Thymus (tissue), 11 donors: ENCODE results near the gene TENT5A. TPM values are rescaled to one million over a fixed set of nuclear protein-coding genes. Genes with fewer than 3 reads are reported as not detected.
"Not testable (repeated sequence)": the region's sequence is repeated elsewhere in the genome, so short reads cannot be mapped to it uniquely, and the experiment has no call there.

Source experiments
- DNase-seq, 9 donors: peaks; one replicate each; pipeline ENCODE4 v3.0.0-alpha.2; 2013; ENCODE audit warnings: low spot score in 9 of 9, low read depth in 6 of 9, missing footprints in 1 of 9
- H3K27ac ChIP-seq, 2 donors: one replicate each; pipeline ENCODE4 v1.5.1; 2013; ENCODE audit warnings: control low read depth in 1 of 2, low read depth in 1 of 2, low read length in 1 of 2, mild to moderate bottlenecking in 1 of 2, moderate library complexity in 1 of 2
- H3K27me3 ChIP-seq, 2 donors: one replicate each; pipeline ENCODE4 v1.5.1; 2013; ENCODE audit warnings: low read length in 1 of 2; ENCODE audit not compliant: control insufficient read depth in 2 of 2, insufficient read depth in 1 of 2
- H3K36me3 ChIP-seq, 2 donors: one replicate each; pipeline ENCODE4 v1.5.1; 2013; ENCODE audit warnings: low read length in 1 of 2, mild to moderate bottlenecking in 1 of 2, moderate library complexity in 1 of 2; ENCODE audit not compliant: control insufficient read depth in 2 of 2, insufficient read depth in 2 of 2
- H3K4me1 ChIP-seq, 2 donors: one replicate each; pipeline ENCODE4 v1.5.1; 2013; ENCODE audit warnings: low read length in 2 of 2; ENCODE audit not compliant: control insufficient read depth in 2 of 2, insufficient read depth in 2 of 2
- H3K4me3 ChIP-seq, 2 donors: one replicate each; pipeline ENCODE4 v1.5.1; 2013; ENCODE audit warnings: low read length in 2 of 2, control low read depth in 1 of 2, mild to moderate bottlenecking in 1 of 2
- H3K9me3 ChIP-seq, 2 donors: one replicate each; pipeline ENCODE4 v1.5.1; 2013; ENCODE audit warnings: low read length in 1 of 2, mild to moderate bottlenecking in 1 of 2; ENCODE audit not compliant: control insufficient read depth in 2 of 2, insufficient read depth in 1 of 2
- WGBS: extraction: QIAGEN DNeasy Blood & Tissue Kit; methylation state at CpG from one replicate; pipeline ENCODE4 v1.1.7; 2013; 5-methylcytosine and 5-hydroxymethylcytosine counted together
- polyA plus RNA-seq: library from polyadenylated mRNA; stranded (reverse); fragments of 200-250 nt; gene quantifications from one replicate; pipeline ENCODE4 v1.2.3, GENCODE V29; 2013
- total RNA-seq: library from RNA; stranded (reverse); fragments of 120-200 nt; gene quantifications from one replicate; pipeline ENCODE4 v1.2.4, GENCODE V29; 2013
- donor health status: healthy.

TENT5A gene
- total and polyA plus RNA-seq, 2 donors, result 4.2 to 4.7 TPM

DNA sequence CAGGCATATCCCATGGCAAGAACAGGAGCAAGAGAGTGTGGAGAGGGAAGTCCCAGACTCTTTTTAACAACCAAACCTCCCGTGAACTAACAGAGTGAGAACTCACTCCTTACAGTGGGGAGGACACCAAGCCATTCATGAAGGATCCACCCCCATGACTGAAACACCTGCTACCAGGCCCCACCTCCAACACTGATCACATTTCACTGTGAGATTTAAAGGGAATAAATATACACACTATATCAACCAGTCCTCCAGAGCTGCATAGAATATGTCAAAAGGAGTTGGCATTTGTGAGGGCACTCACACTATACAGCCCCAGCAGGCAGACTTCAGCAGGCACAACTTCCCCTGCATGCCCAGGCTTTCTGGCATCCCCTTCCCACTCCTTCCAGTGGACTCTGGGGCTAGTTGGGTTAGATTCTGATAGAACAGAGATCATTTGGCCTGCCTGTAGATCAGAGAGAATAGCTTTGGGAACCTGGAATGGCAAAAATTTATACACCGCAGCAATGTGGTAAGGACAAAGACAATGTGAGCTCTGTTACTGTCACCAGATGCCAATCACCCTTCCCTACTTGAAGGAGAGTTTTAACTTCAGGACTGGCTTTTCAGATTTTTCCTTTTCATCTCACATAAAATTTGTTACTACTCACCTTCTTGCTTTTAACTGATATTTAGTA, 25.2 kb upstream of the TENT5A start:
- Histone ChIP-seq H3K4me3 (no peak overlapping the region), H3K9me3 (no peaks in the 10 kb centered on the region), H3K27me3 (no peaks in the 10 kb centered on the region), H3K27ac (no peak overlapping the region), H3K36me3 (no peaks in the 10 kb centered on the region), H3K4me1 (no peaks in the 10 kb centered on the region)
- no peak for DNase-seq
- WGBS, result 95% methylated on average over 2 of the region's 2 CpGs

DNA sequence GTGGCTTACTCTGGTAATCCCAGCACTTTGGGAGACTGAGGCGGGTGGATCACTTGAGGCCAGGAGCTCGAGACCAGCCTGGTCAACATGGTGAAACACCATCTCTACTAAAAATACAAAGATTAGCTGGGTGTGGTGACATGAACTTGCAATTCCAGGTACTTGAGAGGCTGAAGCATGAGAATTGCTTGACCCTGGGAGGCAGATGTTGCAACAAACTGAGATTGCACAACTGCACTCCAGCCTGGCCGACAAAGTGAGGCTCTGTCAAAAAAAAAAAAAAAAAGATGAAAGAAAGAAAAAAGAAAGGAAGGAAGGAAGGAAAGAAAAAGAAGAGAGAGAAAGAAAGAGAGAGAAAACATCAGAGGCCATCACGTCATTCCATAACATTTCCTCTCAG, 23.7 kb upstream of the TENT5A start:
- H3K4me3 ChIP-seq, H3K9me3 ChIP-seq, H3K36me3 ChIP-seq, H3K27ac ChIP-seq, DNase-seq, H3K27me3 ChIP-seq, H3K4me1 ChIP-seq: not testable (repeated sequence)
- 92% methylated on average over 4 of the region's 4 CpGs for WGBS

DNA sequence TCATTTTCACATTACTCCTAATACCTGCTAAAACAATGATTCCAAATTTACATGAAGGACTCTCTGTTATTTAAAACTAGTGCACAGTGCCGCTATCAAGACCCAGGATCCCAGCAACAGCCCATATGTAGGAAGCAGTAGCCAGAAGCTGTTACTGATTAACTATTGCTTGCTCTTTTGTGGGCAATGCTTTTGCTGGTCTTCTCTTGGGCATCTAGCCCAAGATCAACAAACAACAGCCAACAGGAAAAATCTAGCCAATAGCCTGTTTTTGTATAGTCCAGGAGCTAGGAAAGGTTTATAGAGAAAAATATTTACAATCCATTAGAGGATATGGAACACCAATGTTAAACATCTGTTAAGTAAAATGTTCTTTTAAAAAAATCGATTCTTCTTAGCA, 22.1 kb upstream of the TENT5A start:
- Histone ChIP-seq H3K4me1 (no peaks in the 10 kb centered on the region), H3K9me3 (no peaks in the 10 kb centered on the region), H3K27me3 (no peaks in the 10 kb centered on the region), H3K27ac (no peak overlapping the region), H3K36me3 (no peaks in the 10 kb centered on the region), H3K4me3 (no peak overlapping the region)
- no peak for DNase-seq
- WGBS, result 95% methylated on average over 2 of the region's 2 CpGs

DNA sequence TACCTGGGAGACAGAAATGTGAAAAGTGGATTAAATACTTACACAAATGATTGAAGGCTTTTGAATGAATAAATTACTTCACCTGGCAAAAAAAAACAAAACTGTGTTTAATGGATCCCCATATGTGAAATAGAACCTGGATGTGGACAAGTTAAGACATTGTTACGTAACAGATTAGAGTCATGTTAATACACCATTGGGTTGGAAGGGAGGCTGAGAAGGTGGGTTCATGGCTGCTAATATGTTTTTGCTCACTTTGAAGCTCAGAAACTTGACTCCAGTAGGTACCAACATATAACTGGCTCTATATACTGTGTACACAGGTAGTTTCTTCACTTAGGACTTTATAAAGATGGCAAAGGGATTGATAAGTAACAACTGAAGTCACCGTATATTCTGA, 21.4 kb upstream of the TENT5A start:
- Histone ChIP-seq H3K4me3 (no peak overlapping the region), H3K27me3 (no peaks in the 10 kb centered on the region), H3K27ac (no peak overlapping the region), H3K4me1 (no peaks in the 10 kb centered on the region), H3K9me3 (no peaks in the 10 kb centered on the region), H3K36me3 (no peaks in the 10 kb centered on the region)
- no peak for DNase-seq
- WGBS, result 96% methylated on average over 2 of the region's 2 CpGs

DNA sequence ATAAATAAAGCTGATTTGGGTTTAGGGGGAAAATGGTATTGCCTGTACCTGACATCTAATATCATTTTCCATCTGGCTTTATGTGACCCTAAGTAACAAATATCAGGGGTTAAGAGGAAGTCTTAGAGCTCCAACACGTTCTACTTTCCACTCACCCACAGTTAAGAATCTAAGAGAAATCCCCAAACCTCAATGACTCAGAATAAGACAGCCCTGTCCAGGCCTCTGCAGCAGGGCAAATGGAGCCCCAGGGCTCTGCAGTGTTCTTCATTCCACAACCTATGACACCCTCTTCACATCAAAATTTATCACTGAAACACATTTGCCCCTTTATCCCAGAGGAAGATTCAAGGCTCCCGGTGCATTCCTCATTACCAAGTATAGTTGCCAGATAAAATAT, 20.3 kb upstream of the TENT5A start:
- no peak overlapping the region for H3K27ac ChIP-seq
- H3K9me3 ChIP-seq, result no peaks in the 10 kb centered on the region
- no peaks in the 10 kb centered on the region for H3K36me3 ChIP-seq
- peak in 1 of 9 donors; percentile 18 for DNase-seq
- no peaks in the 10 kb centered on the region for H3K4me1 ChIP-seq
- H3K4me3 ChIP-seq, result no peak overlapping the region
- no peaks in the 10 kb centered on the region for H3K27me3 ChIP-seq
- WGBS, result 54% methylated on average over 2 of the region's 2 CpGs

DNA sequence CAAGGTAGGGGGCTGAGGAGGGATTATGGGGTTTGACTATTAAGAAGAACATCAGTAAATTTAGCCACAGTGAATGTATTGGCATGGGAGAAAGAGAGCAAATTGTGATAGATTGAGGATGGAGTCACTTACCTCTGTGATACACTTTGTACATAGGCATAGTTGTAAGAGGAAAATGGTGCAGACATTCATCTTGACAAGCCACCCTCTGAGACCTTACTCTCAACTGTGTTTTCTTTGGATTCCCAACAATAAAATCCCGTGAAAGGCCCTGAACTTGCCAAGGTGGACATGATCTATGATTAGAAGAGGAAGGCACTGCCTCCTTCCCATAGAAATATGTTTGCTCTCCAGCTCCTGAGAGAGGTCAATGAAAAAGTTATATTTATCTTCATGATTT, 18.6 kb upstream of the TENT5A start:
- whole genome bisulfite sequencing, result 92% methylated on average over 1 of the region's 1 CpG
- no peak overlapping the region for H3K4me3 ChIP-seq
- no peaks in the 10 kb centered on the region for H3K36me3 ChIP-seq
- H3K9me3 ChIP-seq, result no peaks in the 10 kb centered on the region
- no peak for DNase-seq
- H3K27ac ChIP-seq, result no peak overlapping the region
- no peaks in the 10 kb centered on the region for H3K4me1 ChIP-seq
- H3K27me3 ChIP-seq, result no peaks in the 10 kb centered on the region

DNA sequence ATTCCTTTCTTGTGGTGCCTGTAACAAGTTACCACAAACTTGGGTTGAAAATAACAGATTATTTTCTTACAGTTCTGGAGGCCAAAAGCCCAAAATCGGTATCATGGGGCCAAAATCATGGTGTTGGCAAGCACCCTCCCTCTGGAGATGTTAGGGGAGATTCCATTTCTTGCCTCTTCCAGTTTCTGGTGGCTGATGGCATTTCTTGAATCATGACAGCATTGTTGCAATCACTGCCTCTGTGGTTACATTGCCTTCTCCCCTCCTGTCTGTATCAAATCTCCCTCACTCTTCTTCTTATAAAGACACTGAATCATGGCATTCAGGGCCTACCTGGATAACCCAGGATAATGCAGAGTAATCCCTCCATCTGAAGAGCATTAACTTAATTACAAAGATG, 17.9 kb upstream of the TENT5A start:
- Histone ChIP-seq H3K9me3 (no peaks in the 10 kb centered on the region), H3K36me3 (no peaks in the 10 kb centered on the region), H3K4me3 (no peak overlapping the region), H3K27me3 (no peaks in the 10 kb centered on the region), H3K27ac (no peak overlapping the region), H3K4me1 (no peaks in the 10 kb centered on the region)
- 90% methylated on average over 1 of the region's 1 CpG for WGBS
- DNase-seq, result no peak

GRCh38 chr6:81769824-81770223, 17.3 kb upstream of the TENT5A start:
- DNase-seq, result no peak
- H3K4me1 ChIP-seq, result no peaks in the 10 kb centered on the region
- H3K4me3 ChIP-seq, result no peak overlapping the region
- 88% methylated on average over 1 of the region's 1 CpG for WGBS
- H3K36me3 ChIP-seq, result no peaks in the 10 kb centered on the region
- no peak overlapping the region for H3K27ac ChIP-seq
- H3K27me3 ChIP-seq, result no peaks in the 10 kb centered on the region
- no peaks in the 10 kb centered on the region for H3K9me3 ChIP-seq

- Histone ChIP-seq H3K4me3 (no peak overlapping the region), H3K4me1 (no peaks in the 10 kb centered on the region), H3K27me3 (no peaks in the 10 kb centered on the region), H3K36me3 (no peaks in the 10 kb centered on the region), H3K9me3 (no peaks in the 10 kb centered on the region), H3K27ac (no peak overlapping the region)
- WGBS, result 88% methylated on average over 2 of the region's 2 CpGs
- DNase-seq, result no peak
Measured at GRCh38 chr6:81768150-81768942, 15.9 kb upstream of the TENT5A start.
